ENCODE measurements around the gene ROBO2.

GRCh38 chr3:77065750-77066149, 25.9 kb downstream of the ROBO2 start:
- TF ChIP-seq ZFX (IDR thresholded peaks at IDR 0.05; ENCODE audit: borderline replicate concordance) = no peak
- TF ChIP-seq, protein P1, sequence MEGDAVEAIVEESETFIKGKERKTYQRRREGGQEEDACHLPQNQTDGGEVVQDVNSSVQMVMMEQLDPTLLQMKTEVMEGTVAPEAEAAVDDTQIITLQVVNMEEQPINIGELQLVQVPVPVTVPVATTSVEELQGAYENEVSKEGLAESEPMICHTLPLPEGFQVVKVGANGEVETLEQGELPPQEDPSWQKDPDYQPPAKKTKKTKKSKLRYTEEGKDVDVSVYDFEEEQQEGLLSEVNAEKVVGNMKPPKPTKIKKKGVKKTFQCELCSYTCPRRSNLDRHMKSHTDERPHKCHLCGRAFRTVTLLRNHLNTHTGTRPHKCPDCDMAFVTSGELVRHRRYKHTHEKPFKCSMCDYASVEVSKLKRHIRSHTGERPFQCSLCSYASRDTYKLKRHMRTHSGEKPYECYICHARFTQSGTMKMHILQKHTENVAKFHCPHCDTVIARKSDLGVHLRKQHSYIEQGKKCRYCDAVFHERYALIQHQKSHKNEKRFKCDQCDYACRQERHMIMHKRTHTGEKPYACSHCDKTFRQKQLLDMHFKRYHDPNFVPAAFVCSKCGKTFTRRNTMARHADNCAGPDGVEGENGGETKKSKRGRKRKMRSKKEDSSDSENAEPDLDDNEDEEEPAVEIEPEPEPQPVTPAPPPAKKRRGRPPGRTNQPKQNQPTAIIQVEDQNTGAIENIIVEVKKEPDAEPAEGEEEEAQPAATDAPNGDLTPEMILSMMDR (IDR thresholded peaks at IDR 0.05) = no peak

All from 22Rv1 (cell line).